Measurements from ENCODE around the gene ASB3. TPM values are rescaled to one million over a fixed set of nuclear protein-coding genes. Genes with fewer than 3 reads are reported as not detected.

The ASB3 gene
- total RNA-seq, 4 donors from 2014 or later = 11.0 to 21.1 (median 17.6) TPM

DNA sequence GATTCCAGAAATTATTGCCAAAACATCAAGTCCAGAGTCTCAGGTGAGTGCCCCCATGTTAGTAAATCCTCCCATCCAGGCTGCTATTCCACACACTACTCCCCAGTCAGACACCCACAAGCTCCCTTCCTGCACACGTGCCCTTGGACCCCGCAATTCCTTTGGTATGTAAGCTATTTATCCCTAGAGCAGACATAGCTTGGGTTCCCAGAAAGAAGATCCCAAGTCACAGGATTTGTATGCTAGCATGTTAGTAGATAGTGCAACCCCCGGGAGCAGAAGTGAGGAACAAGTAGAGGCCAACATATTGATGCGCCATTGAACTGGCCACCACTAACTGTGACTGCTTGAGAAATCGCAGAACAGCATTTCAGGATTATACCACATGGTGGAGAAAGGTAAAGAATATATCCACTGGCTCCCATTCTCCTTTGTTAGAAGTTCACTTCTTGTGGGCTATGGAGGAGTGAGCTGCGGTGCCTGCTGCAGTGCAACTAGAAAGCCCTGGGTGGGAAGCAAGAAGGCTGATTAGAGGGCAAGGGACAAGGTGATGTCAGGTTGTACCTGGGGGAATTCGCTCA lies 156.6 kb downstream of the ASB3 start:
- intact Hi-C loops (cut with DNase I; ENCODE audit: low total_unique reads) = no loop called here
- TF ChIP-seq CTCF (IDR thresholded peaks at IDR 0.05) (no peak), POLR2A (IDR thresholded peaks at IDR 0.05) (no peak)
- WGBS, 2 donors = 78 to 80% methylated on average over 7 of the region's 7 CpGs
- DNase-seq (ENCODE audit: low spot score in 2 of 2) = no peak
- H3K4me3 ChIP-seq (ENCODE audit: low read depth, poor library complexity, severe bottlenecking) = no peak overlapping the region

GRCh38 chr2:53629501-53629900 lies 157.3 kb downstream of the ASB3 start:
- no peak overlapping the region for H3K4me3 ChIP-seq (ENCODE audit: low read depth, poor library complexity, severe bottlenecking)
- intact Hi-C loops (cut with DNase I; ENCODE audit: low total_unique reads) = no loop called here
- no peak for DNase-seq (ENCODE audit: low spot score in 2 of 2)
- TF ChIP-seq CTCF (IDR thresholded peaks at IDR 0.05) (no peak), POLR2A (IDR thresholded peaks at IDR 0.05) (no peak)
- 24 to 34% methylated on average over 4 of the region's 4 CpGs for whole genome bisulfite sequencing, 2 donors

DNA sequence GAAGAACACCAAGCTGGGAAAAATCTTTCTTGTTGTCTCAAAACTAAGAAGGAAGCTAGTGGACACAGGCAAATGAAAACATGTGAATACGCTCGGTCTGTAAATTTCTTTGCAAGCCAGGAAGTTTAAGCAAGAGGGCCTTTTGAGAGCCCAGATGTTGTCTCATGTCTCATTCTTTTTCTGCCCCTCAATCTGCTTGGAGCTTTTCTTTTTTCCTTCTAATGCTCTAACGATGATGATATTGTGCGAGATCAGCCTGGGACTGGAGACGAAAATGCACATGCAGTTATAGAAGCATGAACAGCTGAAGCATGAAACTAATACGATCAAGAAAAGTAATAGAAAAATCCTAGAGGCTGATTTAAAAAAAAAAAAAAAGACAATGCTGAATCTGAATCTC lies 157.8 kb downstream of the ASB3 start:
- no peak overlapping the region for H3K4me3 ChIP-seq (ENCODE audit: low read depth, poor library complexity, severe bottlenecking)
- TF ChIP-seq POLR2A (IDR thresholded peaks at IDR 0.05) (no peak), CTCF (IDR thresholded peaks at IDR 0.05) (no peak)
- 72 to 75% methylated on average over 6 of the region's 6 CpGs for WGBS, 2 donors
- DNase-seq (ENCODE audit: low spot score in 2 of 2) = no peak
- intact Hi-C loops (cut with DNase I; ENCODE audit: low total_unique reads) = no loop called here

DNA sequence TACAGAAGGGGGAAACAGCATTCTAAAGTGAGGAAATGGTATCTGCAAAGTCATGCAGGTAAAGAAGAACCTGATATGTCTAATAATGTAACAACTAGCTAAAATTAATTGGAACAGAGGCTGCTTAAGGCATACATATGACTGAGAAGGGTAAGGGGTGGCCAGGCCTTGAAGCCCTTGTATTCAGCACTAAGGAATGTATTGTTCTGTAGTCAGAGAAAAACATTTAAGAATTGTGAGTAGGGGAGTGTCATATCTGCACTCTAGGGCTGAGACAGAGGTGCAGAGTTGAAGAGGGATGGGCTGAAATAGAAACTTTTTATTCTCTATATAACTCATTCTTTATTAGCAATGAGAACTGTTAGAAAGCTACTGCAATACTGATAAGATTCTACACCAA lies 164.6 kb downstream of the ASB3 start:
- TF ChIP-seq POLR2A (IDR thresholded peaks at IDR 0.05) (no peak), CTCF (IDR thresholded peaks at IDR 0.05) (no peak)
- intact Hi-C loops (cut with DNase I; ENCODE audit: low total_unique reads) = no loop called here
- H3K4me3 ChIP-seq (ENCODE audit: low read depth, poor library complexity, severe bottlenecking) = no peak overlapping the region
- no peak for DNase-seq (ENCODE audit: low spot score in 2 of 2)

DNA sequence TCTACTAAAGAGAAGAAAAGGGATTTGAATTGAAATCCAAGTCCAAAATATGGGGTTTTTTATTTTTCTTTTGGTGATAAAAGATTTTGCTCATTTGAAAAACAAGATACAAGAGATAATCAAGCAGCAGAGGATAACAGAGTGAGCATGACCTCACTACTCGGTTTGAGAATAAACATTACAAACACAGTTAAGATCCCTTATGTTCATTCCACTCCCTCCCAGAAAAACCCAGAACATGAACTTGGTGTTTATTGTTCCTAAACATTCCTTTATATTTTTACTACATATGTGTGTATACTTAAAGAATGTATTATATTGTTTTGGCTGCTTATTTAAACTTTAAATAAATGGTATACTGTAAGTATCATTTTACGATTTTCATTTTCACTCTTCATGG lies 165.8 kb downstream of the ASB3 start:
- H3K4me3 ChIP-seq (ENCODE audit: low read depth, poor library complexity, severe bottlenecking) = no peak overlapping the region
- 77 to 81% methylated on average over 2 of the region's 2 CpGs for WGBS, 2 donors
- no peak for TF ChIP-seq POLR2A (IDR thresholded peaks at IDR 0.05)
- no peak for TF ChIP-seq CTCF (IDR thresholded peaks at IDR 0.05)
- DNase-seq (ENCODE audit: low spot score in 2 of 2) = no peak
- intact Hi-C loops (cut with DNase I; ENCODE audit: low total_unique reads) = no loop called here

Other genes with a start within 250 kb of the ASB3 start
- gene CHAC2, start 19.1 kb downstream of the ASB3 start, total RNA-seq = 1 to 10 TPM in 3 of 4 donors, under 1 TPM in 1; 0.76 to 1.9 (median 1.4) TPM
- gene ERLEC1, start 91 bp upstream of the ASB3 start, total RNA-seq = 10 to 100 TPM; 15.6 to 60.1 (median 30.7) TPM
- 1 to 10 TPM; 1.1 to 6.3 (median 2.2) TPM for gene GPR75, start 73.0 kb upstream of the ASB3 start, total RNA-seq
- gene PSME4, start 184.0 kb upstream of the ASB3 start, total RNA-seq = 10 to 100 TPM; 29.7 to 42.2 (median 32.6) TPM

Measured in lower leg skin (tissue), 4 donors.